Measurements from ENCODE around the gene ANKS4B.
"Not testable (repeated sequence)": the region's sequence is repeated elsewhere in the genome, so short reads cannot be mapped to it uniquely, and the experiment has no call there.

The ANKS4B gene

DNA sequence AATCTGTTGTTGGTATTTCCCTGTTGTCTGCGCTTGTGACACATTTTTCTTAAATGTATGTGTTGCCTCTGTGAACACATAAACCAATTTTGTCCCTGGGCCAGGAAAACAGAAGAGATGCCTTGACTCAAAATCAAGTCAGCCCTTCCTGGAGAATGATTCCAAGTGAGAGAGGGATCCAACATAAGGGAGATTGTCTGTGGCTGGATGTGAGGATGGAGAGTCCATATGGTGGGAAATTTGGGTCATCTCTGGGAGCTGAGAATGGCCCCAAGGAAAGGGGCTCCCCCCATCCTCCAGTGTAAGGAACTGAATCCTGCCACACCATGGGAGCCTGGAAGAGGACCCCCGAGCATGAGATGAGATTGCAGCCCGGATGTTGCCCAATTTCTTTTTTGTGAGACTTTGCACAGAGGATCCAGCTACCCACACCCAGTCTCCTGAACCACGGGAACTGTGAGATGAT lies 31.1 kb downstream of the ANKS4B start:
- no peak for DNase-seq

GRCh38 chr16:21265104-21265837 lies 31.8 kb downstream of the ANKS4B start:
- no peak for DNase-seq

GRCh38 chr16:21267298-21267697 lies 33.8 kb downstream of the ANKS4B start:
- DNase-seq: no peak

DNA sequence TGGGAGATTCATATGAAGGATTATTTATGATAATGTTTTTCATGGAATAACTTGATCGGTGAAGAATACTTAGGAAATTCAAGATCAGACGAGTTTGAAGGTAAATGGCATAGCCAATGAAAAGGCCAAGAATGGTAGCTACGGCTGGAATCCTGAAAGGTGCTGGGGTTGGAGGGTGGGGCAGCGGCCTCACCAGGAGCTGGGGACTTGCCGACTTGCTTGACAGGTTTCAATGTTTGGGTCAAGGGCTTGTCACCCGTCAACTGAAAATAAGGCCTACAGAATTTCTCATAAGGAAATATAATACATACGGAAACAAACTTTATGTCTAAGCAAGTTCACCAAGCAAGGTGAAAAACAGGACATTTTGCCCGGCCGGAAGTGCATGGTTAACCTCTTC lies 34.7 kb downstream of the ANKS4B start:
- DNase-seq: no peak

DNA sequence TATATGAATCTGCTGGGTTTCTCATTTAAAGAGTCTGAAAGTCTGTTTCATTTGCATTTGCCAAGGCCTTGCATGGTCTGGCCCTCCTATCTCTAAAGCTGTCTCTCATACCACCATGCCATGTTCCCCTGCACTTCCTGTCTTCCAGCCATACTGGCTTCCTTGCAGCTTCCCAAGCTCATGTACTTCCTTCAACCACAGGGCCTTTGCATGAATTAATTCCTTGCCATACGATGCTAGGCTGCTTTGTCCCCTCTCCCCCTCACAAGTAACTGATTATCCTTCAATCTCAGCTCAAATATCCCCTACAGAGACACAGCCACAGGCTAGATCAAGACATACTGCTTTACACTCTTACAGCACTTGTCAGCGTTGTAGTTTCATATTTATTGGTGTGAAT lies 38.8 kb downstream of the ANKS4B start:
- no peak for DNase-seq

GRCh38 chr16:21272763-21273162 lies 39.3 kb downstream of the ANKS4B start:
- DNase-seq: not testable (repeated sequence)

DNA sequence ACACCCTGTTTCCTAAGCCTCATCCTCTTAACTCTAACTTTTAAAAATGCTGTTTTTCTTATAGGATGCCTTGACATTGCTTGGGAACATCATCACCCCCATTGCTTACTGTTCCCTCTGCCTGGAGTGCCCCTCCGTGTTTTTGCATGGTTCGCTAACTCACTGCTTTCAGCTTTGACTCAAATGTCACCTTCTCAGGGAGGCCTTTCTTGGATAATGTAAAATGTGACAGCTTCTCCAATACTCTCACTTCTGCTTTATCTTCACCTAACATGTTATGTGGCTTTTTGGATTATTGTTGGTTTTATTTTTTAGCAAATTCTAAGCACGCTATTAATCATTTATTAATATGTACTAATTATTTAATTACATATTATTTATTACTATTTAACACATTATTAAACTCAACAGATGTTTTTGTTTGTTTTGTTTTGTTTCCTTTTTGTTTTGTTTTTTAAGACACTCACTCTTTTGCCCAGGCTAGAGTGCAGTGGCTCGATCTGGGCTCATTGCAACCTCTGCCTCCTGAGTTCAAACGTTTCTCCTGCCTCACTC lies 40.8 kb downstream of the ANKS4B start:
- DNase-seq: no peak

DNA sequence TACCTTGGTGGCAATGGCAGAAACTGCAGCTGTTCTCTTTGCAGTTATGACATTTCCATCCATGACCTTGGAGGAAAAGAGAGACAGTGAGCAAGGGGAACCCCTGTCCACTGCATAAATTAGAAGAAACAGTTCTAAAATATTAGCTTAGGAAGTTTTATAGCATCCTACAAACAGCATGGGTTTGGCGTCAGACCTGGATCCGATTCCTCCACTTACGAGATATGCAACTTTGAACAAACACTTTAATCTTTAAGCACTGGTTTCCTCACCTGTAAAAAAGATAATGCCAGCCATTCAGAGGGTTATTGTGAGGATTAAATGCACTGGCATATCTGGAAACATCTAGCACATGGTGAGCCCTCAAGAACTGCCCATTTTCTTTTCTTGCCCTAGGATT lies 42.0 kb downstream of the ANKS4B start:
- DNase-seq: no peak

DNA sequence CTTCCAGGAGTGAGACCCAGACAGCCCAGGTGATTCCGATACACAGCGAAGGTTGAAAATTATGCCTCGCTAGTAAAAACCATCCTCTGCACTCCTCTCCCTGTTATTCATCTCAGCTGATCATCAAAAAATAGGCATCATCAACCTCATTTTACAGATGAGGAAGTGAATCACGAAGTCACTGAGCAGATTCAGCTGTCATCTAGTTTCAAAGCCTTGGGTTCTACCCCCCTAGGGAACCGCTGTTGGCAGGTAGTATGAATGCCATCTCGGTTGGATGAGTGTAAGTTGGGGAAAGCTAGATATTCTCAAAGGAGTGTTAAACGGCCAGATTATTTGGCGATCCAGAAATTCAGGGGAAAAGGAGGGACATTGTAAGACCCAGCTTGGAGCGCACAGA lies 42.6 kb downstream of the ANKS4B start:
- no peak for DNase-seq

DNA sequence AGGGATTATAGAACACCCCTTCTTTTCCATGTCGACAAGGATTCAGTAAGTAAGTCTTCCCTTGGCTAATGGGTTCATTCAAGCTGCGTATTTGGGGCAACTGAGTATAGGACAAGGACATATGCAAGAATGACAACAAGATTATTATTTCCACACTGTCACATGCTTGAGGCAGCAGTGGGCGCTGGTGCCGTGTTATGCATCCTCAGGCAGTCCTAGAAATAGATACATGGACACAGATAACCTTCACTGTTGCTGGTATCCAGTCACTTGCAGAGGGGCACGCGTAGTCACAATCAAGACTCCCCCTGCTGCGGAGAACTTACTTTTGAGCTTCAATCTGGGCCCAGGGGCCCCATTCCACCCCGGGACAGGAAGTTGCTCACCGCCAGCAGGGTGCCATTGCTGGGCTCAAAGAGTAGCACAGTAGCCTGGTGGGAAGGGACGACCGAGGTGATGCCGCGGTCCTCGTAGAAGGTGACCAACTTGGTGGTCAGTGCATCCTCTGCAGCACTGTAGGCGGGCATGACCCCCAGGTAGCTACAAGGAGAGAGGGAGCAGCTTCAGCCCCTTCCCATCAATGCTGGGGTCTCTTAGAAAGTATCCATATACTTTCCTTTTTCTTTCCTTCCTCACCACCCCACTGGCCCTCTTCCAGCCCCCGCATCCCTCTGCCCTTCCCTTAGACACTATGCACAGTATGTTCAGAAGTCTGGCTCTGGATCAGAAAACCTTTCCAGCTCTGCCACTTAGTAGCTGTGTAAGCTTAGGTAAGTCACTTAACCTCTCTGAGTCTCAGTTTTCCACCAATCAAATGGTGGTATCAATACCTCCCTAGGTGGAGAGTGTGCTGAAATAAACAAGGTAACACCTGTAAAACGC lies 43.8 kb downstream of the ANKS4B start:
- no peak for DNase-seq

- peak; percentile 74 for DNase-seq
These were observed 44.6 kb downstream of the ANKS4B start, which contains the start of gene CRYM for GRCh38 chr16:21277927-21278706. Gene CRYM (minus strand): TSS chr16:21278290. CDS start chr16:21278251, 39 bp downstream.

DNA sequence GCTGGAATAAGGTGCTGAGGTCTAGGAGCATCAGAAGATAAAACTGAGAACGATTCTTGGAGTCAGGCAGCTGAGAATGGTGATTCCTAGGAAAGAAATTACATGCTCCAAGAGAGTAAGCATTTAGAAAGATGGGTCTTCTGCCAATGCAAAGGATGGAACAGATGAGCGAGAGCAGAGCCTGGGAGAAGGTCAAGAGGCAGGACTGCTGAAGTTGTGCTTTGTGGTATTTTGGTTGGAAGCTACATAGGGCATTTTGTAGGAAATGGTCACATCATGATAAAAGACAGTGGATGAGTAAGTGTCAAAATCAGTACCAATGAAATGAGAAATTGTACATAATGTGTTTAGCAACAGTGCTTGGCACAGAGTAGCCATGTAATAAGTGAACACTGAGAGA lies 46.0 kb downstream of the ANKS4B start:
- DNase-seq: no peak

GRCh38 chr16:21281698-21282389 lies 48.3 kb downstream of the ANKS4B start:
- DNase-seq: no peak

DNA sequence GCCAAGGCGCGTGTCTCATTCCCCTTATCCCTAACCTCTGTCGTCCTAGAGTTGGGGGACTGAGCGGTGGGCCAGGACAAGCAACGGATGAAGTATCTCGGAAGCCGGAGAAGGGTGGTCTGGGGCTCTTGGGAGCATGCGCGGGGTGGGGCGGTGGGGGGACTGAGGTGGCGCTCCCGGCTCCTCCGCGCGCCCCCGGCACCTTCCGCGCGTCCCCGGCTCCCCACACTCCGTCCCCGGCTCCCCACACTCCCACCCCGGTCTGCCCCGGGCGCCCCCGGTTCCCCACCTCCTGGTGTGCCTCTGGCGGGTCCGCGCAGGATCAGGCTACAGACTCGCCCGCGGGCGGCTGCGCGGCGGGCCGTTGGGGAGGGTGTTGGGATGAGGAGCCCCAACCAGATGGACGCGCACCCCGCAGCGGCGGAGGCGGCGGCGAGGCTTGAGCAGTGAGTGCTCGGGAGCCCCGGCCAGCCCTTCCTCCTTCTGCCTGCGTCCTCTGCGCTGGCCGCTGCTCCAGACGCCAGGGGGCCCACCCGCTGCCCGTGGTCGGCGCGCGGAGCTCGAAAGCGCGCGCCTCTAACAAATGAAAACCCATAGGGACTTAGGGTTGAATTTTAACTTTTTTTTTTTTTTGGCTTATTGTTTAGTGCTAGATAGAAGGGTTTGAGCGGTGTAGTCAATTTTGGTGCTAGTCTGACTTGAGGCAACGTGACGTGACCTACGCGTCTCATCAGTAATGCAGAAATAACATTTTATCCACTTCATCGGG lies 50.2 kb downstream of the ANKS4B start:
- peak; percentile 83 for DNase-seq

DNA sequence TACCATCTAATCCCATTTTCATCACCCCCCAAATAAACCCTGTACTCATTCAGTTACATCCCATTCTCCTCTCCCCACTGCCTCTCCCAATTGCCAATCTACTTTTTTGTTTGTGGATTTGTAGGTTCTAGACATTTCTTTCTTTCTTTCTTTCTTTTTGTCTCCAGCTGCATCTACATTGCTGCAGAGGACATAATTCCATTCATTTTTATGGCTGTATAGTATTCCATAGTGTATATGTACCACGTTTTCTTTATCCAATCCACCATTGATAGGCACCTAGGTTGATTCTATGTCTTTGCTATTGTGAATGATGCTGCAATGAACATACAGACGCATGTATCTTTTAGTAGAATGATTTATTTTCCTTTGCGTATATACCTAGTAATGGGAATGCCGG lies 50.9 kb downstream of the ANKS4B start:
- DNase-seq: no peak

DNA sequence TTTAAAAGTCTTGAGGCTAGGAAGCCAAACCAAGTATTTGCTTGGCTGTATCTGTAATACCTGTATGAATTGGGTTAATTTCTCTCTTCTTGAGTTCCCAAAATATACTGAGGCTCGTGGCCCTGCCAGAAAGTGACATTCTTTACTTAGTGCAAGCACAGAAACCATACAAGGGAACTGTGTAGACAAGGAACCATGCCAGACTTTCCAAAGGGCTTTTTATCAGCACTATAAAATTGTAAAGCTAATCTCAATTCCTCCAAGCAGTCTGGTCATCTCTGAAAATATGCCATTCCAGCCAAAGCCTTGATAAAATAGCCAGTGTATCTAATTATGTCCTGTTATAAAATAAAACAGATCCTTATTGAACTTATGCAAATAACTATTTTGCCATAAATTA lies 51.8 kb downstream of the ANKS4B start:
- no peak for DNase-seq

- not testable (repeated sequence) for DNase-seq
These were observed 56.3 kb downstream of the ANKS4B start for GRCh38 chr16:21289789-21290188.

DNA sequence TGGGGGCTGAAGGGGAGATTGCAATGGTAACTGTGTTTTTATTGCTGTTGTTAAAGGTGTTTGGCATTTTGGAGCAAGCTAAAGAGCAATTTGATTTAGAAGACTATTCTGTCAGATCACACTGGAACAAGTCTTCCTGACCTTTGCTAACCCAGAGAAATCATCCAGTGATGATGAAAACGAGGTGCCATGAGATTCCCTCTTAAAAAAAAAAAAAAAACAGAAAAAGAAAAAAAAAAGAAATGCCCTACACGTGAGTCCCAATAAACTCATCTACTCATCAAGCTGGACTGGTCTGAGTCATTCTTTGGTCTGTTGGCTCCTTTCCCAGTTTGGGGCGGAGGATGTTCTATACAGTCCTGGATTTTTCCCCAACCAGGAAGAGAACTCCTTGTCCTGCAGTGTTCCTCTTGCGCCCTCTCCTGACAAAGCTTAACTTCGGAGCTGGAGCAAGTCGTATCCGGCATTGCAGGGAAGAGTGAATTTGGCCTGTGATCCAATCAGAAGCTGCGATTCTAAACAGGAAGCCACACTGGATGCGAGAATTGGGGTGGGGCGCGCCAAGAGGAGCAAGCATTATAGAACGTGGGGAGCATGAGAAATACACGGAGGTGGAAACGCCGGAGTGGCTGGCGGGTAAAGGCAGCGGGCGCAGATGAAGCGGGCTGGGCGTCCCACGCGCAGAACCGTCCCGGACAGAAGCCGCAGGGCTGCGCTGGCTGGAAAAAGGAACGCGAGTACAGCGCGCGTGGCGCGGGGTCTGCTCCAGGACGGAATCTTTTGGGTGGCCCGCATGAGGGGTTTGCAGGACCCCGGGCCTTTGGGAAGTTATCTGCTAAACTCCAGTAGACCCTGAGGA lies 67.0 kb downstream of the ANKS4B start:
- DNase-seq: peak; percentile 98

- DNase-seq: peak; percentile 93
These were observed 67.8 kb downstream of the ANKS4B start for GRCh38 chr16:21301168-21301894.

GRCh38 chr16:21301895-21302291 lies 68.4 kb downstream of the ANKS4B start:
- DNase-seq: no peak
